HEK293 (cell line): Measurements from ENCODE around the gene STARD4.

Experiments
- CTCF ChIA-PET: fragments of 350-600 bp; formaldehyde crosslinking; extraction: SDS; loops from one replicate; lab custom pipeline; 2021; ENCODE audit warnings: antibody characterized with exemption; lab: Yijun Ruan, JAX
- POLR2A ChIA-PET: fragments of 300-600 bp; formaldehyde crosslinking; extraction: SDS; loops from one replicate; lab custom pipeline; 2020; ENCODE audit warnings: antibody characterized with exemption, inconsistent platforms; lab: Yijun Ruan, JAX
- H3K27ac ChIP-seq: fragments of 200-500 bp; sonication (Bioruptor generic); 2 replicates; pipeline ENCODE4 v1.5.1; 2014; ENCODE audit warnings: low read depth, low read length, control low read depth, inconsistent platforms; ENCODE audit errors: extremely low read depth
- H3K36me3 ChIP-seq, 2 experiments: fragments of 200-500 bp in 1 of 2; sonication (Bioruptor generic) in 1 of 2; 1 replicate in 1 of 2; 2 replicates in 1 of 2; pipeline ENCODE4 v1.5.1; 2014 to 2017; ENCODE audit warnings: inconsistent platforms in 2 of 2, low read length in 2 of 2; ENCODE audit not compliant: control insufficient read depth in 2 of 2, insufficient read depth in 1 of 2
- H3K4me1 ChIP-seq: fragments of 200-500 bp; sonication (Bioruptor generic); 2 replicates; pipeline ENCODE4 v1.5.1; 2014; ENCODE audit warnings: mild to moderate bottlenecking, low read length, inconsistent platforms; ENCODE audit not compliant: control insufficient read depth, insufficient read depth
- H3K4me3 ChIP-seq: 2 replicates; pipeline ENCODE4 v1.5.1; 2011; ENCODE audit warnings: low read depth, mild to moderate bottlenecking, control low read depth, low read length, moderate library complexity
- H3K9me3 ChIP-seq: fragments of 200-500 bp; sonication (Bioruptor generic); 2 replicates; pipeline ENCODE4 v1.5.1; 2014; ENCODE audit warnings: low read depth, low read length, inconsistent platforms; ENCODE audit not compliant: control insufficient read depth, insufficient read depth
- GLI2 ChIP-seq: fragments of 450-650 bp; formaldehyde crosslinking; IDR thresholded peaks from 2 replicates; pipeline ENCODE4; 2017; ENCODE audit warnings: missing biosample characterization, missing genetic modification characterization, low read depth, borderline replicate concordance
- KLF17 ChIP-seq: fragments of 450-650 bp; formaldehyde crosslinking; IDR thresholded peaks from 2 replicates; pipeline ENCODE4 v1.5.1; 2016; ENCODE audit warnings: missing biosample characterization, missing genetic modification characterization
- REPIN1 ChIP-seq: fragments of 450-650 bp; formaldehyde crosslinking; IDR thresholded peaks from 2 replicates; pipeline ENCODE4 v1.5.1; 2017; ENCODE audit warnings: missing biosample characterization, missing genetic modification characterization, low read depth
- ZBTB26 ChIP-seq: fragments of 450-650 bp; formaldehyde crosslinking; optimal IDR thresholded peaks from 2 replicates; pipeline ENCODE3; 2016; ENCODE audit warnings: missing biosample characterization, mild to moderate bottlenecking, missing genetic modification characterization
- ZFP37 ChIP-seq: fragments of 450-650 bp; formaldehyde crosslinking; IDR thresholded peaks from 2 replicates; pipeline ENCODE4 v1.5.1; 2016; ENCODE audit warnings: missing biosample characterization, missing genetic modification characterization
- ZIC2 ChIP-seq: fragments of 450-650 bp; formaldehyde crosslinking; IDR thresholded peaks from 2 replicates; pipeline ENCODE4 v1.5.1; 2016; ENCODE audit warnings: missing biosample characterization, missing genetic modification characterization
- ZNF155 ChIP-seq: fragments of 450-650 bp; formaldehyde crosslinking; IDR thresholded peaks from 2 replicates; pipeline ENCODE4 v1.5.1; 2016; ENCODE audit warnings: missing biosample characterization, missing genetic modification characterization
- ZNF214 ChIP-seq: fragments of 450-650 bp; formaldehyde crosslinking; IDR thresholded peaks from 2 replicates; pipeline ENCODE4 v1.5.1; 2017; ENCODE audit warnings: missing biosample characterization, mild to moderate bottlenecking, missing genetic modification characterization, borderline replicate concordance
- ZNF248 ChIP-seq: fragments of 450-650 bp; formaldehyde crosslinking; IDR thresholded peaks from 2 replicates; pipeline ENCODE4 v1.5.1; 2017; ENCODE audit warnings: missing biosample characterization, missing genetic modification characterization
- ZNF26 ChIP-seq: fragments of 450-650 bp; formaldehyde crosslinking; IDR thresholded peaks from 2 replicates; pipeline ENCODE4 v1.5.1; 2016; ENCODE audit warnings: missing biosample characterization, missing genetic modification characterization
- ZNF280D ChIP-seq: fragments of 450-650 bp; formaldehyde crosslinking; IDR thresholded peaks from 2 replicates; pipeline ENCODE4 v1.5.1; 2016; ENCODE audit warnings: missing biosample characterization, missing genetic modification characterization
- ZNF335 ChIP-seq: fragments of 450-650 bp; formaldehyde crosslinking; conservative IDR thresholded peaks from 2 replicates; pipeline ENCODE4 v1.5.1; 2016; ENCODE audit warnings: missing biosample characterization, missing genetic modification characterization
- ZNF350 ChIP-seq: fragments of 450-650 bp; formaldehyde crosslinking; IDR thresholded peaks from 2 replicates; pipeline ENCODE4 v1.5.0; 2017; ENCODE audit warnings: missing biosample characterization, mild to moderate bottlenecking, missing genetic modification characterization
- ZNF366 ChIP-seq: fragments of 450-650 bp; formaldehyde crosslinking; conservative IDR thresholded peaks from 2 replicates; pipeline ENCODE4 v1.5.1; 2016; ENCODE audit warnings: missing biosample characterization, missing genetic modification characterization
- ZNF473 ChIP-seq: fragments of 450-650 bp; formaldehyde crosslinking; IDR thresholded peaks from 2 replicates; pipeline ENCODE4 v1.5.1; 2017; ENCODE audit warnings: missing biosample characterization, missing genetic modification characterization
- ZNF48 ChIP-seq: fragments of 450-650 bp; formaldehyde crosslinking; IDR thresholded peaks from 2 replicates; pipeline ENCODE4 v1.5.1; 2016; ENCODE audit warnings: missing biosample characterization, missing genetic modification characterization
- ZNF561 ChIP-seq: fragments of 450-650 bp; IDR thresholded peaks from 2 replicates; pipeline ENCODE4 v1.5.1; 2018; ENCODE audit warnings: missing biosample characterization, missing genetic modification characterization, borderline replicate concordance
- ZNF621 ChIP-seq: fragments of 450-650 bp; formaldehyde crosslinking; IDR thresholded peaks from 2 replicates; pipeline ENCODE4 v1.5.1; 2017; ENCODE audit warnings: missing biosample characterization, missing genetic modification characterization
- ZNF654 ChIP-seq: fragments of 450-650 bp; formaldehyde crosslinking; IDR thresholded peaks from 2 replicates; pipeline ENCODE4 v1.5.1; 2016; ENCODE audit warnings: low read depth, missing biosample characterization, missing genetic modification characterization
- ZNF692 ChIP-seq: fragments of 450-650 bp; formaldehyde crosslinking; IDR thresholded peaks from 2 replicates; pipeline ENCODE4 v1.5.1; 2016; ENCODE audit warnings: missing biosample characterization, missing genetic modification characterization
- ZNF785 ChIP-seq: fragments of 450-650 bp; formaldehyde crosslinking; IDR thresholded peaks from 2 replicates; pipeline ENCODE4 v1.5.1; 2016; ENCODE audit warnings: missing biosample characterization, missing genetic modification characterization
- ZNF792 ChIP-seq: fragments of 450-650 bp; formaldehyde crosslinking; IDR thresholded peaks from 2 replicates; pipeline ENCODE4 v1.5.1; 2016; ENCODE audit warnings: missing biosample characterization, missing genetic modification characterization

The STARD4 gene

GRCh38 chr5:111553868-111554267 is 41.5 kb upstream of the STARD4 start (continued):
- no peak for TF ChIP-seq ZNF621 (tag by site-specific recombination)
- no peak for TF ChIP-seq ZNF26 (tag by site-specific recombination)
- no peak for TF ChIP-seq ZBTB26 (tag by site-specific recombination)
- TF ChIP-seq ZNF692 (tag by site-specific recombination) = no peak
- no peak for TF ChIP-seq ZNF366 (tag by site-specific recombination)
- TF ChIP-seq ZNF280D (tag by site-specific recombination) = no peak

- POLR2A ChIA-PET = no interaction called here
- TF ChIP-seq REPIN1 (tag by site-specific recombination) (no peak), ZNF785 (tag by site-specific recombination) (no peak), ZIC2 (tag by site-specific recombination) (no peak), ZNF335 (tag by site-specific recombination) (no peak), ZNF654 (tag by site-specific recombination) (no peak), ZFP37 (tag by site-specific recombination) (no peak), ZNF48 (no peak), ZNF350 (tag by site-specific recombination) (no peak), ZNF473 (no peak), KLF17 (no peak), ZNF561 (no peak), ZNF214 (tag by site-specific recombination) (no peak), ZNF792 (tag by site-specific recombination) (no peak), ZNF248 (tag by site-specific recombination) (no peak), GLI2 (tag by site-specific recombination) (no peak), ZNF155 (no peak)
- H3K36me3 ChIP-seq = no peaks in the 10 kb centered on the region
- no peak overlapping the region for H3K4me3 ChIP-seq
- H3K9me3 ChIP-seq = no peaks in the 10 kb centered on the region
- no peak overlapping the region for H3K27ac ChIP-seq
- peaks cover 10% of the 10 kb centered on the region for H3K4me1 ChIP-seq
- CTCF ChIA-PET = interaction anchor here (0.6 to 1.6 kb wide), 4 partner anchors 77 to 1267 kb away, joined by 3 read pairs; no protein-coding TSS in a partner anchor
These were observed 40.6 kb upstream of the STARD4 start for GRCh38 chr5:111552896-111553295.
